SKM-1 (cell line): ENCODE data around the gene CA11.

Experiments used
- DNase-seq: peaks from one replicate; lab custom pipeline; 2025; ENCODE audit not compliant: unreplicated experiment; lab: John Stamatoyannopoulos, UW

Gene CA11

DNA sequence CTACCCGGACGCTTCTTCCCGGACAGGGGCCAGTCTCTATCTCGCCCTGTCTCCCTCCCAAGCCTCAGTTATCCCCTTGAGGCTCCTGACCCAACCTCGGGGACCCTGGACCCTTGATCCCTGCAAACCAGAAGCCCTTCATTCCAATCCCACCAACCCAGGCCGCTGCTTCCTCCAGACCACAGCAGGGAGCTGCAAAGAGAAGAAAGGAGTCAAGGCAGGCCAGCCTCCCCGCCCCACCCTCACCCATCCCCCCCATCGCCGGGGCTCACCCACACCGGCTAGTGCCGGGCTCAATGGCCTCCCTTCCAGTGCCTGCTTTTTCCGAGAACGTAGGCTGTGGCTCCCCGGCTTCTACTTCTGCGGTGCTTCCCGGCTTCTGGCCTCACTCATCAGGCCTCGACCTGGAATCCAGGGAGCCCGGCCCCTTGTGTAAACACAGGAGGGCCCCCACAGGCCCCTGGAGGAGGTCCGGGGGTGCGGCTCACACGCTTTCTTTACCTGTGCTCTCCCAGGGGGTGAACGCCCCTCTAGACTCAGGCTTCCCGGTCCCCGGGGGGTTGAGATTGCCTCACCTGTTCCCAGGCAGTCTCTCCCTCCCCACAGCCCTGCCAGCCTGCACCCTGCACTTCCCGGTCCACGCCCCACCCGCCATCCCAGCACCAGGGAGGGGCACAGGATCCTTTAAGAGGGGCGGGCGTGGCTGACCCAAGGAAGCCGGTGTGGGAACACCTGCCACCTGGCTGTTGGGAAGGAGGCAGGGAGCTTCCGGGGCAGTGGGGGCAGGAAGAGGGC lies 31.4 kb downstream of the CA11 start, which contains the start of gene FAM83E:
Gene FAM83E, minus strand, starts transcription at position 641 of the 795 bp plus-strand sequence. CDS start 1,704 bp downstream, outside the sequence.
- DNase-seq = no peak

DNA sequence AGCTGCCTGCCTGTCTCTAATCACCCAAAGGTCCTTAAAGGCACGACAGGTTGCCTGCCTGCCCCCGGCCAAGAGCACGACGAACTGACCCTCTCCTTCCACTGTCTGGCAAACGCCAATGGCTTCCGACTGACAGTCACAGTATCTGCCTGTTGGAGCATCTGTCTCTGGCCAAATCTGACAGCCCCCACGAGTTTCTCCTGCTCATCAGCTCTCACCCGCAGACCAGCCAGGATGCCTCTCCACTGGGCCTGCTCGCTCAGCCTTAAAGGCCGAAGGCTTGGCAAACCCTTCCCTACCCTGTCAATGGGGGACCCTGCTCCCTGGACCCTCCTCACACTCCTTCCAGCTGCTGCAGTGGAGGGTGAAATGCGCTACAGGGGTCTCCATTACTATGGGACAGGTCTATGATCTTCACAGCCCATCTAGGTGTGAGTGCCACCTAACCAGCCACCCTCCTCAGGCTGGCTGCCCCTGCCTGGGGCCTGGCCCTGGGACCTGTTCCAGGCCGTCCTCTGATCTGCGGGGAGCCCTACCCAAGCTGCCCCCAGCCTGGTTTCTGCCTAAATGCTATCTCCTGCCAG lies 32.0 kb downstream of the CA11 start:
- DNase-seq = no peak

DNA sequence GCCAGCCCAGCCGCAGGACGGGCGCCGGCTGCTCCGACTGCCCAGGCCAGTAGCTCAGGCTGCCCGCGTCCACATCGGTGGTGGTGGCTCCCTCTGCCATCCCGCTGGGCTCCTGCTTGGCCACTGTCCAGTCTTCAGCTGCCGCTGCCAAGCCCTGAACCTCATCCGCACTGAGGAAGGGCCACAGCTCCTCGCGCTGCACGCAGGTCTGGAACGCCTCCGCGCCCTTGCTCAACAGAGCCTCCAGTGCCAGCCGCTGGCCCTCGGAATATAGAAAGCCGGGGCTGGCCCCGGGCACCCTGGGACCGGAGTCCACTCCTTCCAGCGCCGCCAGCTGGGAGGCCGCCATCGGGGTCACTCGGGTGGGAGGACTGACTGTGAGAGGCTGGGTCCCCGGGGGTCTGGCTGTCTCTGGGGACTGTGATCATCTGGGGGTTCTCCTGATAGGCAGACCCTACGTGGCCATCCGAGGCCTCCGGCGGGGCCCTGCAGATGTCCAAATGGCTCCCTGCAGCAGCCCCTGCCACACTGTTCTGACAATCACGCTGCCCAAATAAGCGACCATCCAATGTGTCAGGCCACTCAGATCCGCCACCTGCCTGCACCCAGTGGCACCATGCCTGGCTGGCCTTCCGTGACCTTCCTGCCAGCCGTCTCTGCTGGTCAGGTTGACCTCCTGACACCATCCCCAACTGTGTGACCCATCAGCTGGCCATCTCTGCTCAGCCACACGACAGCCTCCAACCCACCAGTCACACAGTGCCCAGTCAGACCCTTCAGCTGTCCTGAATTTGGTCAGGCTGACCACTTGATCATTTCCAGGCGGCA lies 32.7 kb downstream of the CA11 start:
- DNase-seq = no peak

DNA sequence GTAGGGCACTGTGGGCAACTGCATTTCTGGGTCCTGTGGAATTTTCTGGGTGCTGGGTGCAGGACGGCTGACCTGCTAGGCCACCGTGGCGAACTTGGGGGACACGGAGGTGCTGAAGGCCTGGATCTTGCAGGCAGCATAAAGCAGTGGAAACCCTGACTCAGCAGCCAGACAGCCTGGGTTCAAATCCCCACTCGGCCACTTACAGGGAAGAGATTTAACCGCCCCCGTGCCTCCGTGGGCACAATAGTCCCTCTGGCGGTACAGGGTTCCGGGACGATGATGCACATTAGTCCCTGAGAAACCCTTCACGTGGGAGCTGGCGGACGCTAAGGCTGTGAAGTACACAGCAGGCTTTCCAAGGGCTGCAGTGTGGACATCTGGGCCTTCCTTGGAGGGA lies 34.1 kb downstream of the CA11 start:
- DNase-seq = no peak

DNA sequence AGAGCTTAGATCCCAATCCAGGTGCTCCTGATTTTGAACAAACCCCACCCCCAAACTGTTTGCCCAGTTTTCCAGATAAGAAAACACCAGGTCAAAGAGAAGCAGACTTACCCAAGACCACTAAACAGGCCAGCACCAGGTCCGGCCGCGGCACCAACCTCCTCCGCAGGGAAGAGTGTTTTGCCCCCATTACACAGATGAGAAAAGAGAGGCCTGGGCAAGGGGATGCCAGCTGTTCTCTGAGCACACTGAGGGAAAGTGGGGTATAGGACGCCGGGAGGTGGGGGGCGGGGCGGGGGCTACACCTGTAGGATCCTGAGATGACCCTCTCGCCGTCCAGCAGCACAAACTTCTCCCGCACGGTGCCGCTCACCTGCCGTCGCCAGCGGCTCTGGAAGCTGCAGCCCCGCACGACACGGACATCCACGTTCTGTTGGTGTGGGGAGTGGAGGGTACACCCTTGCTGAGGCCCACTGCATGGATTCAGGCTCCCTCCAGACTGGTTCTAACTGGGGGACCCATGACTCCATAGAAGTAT lies 36.3 kb downstream of the CA11 start:
- no peak for DNase-seq

DNA sequence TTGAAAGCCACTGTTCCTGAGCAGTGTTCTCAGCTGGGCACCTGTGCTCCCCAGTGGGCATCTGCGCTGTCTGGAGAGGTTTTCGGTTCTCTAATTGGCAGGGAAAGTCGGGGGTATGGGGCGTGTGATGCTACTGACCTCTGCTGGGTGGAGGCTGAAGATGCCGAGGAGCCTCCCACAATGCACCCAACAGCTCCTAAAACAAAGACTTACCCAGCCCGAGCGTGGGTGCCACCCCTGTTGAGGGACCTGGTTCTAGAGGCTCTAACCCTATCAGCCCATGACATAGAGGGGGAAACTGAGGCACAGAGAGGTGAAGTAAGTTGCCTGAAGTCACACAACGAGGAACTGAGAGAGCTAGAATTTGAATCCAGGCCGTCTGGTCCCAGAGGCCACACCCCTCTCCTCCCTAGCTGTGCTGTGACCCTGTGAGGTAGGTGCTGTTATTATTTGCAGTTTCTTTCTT lies 37.2 kb downstream of the CA11 start:
- peak; percentile 37 for DNase-seq

DNA sequence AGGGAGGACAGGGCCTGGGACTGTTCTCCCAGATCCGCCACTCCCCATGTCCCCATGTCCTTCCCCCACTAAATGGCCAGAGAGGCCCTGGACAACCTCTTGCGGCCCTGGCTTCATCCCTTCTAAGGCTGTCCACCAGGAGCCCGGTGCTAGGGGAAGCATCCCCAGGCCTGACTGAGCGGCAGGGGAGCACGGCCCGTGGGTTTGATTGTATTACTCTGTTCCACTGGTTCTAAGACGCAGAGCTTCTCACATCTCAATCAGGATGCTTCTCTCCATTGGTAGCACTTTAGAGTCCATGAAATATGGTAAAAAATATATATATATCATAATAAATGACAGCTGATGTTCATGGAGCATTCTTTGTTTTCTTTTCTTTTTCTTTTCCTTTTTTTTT lies 38.6 kb downstream of the CA11 start:
- DNase-seq = no peak

DNA sequence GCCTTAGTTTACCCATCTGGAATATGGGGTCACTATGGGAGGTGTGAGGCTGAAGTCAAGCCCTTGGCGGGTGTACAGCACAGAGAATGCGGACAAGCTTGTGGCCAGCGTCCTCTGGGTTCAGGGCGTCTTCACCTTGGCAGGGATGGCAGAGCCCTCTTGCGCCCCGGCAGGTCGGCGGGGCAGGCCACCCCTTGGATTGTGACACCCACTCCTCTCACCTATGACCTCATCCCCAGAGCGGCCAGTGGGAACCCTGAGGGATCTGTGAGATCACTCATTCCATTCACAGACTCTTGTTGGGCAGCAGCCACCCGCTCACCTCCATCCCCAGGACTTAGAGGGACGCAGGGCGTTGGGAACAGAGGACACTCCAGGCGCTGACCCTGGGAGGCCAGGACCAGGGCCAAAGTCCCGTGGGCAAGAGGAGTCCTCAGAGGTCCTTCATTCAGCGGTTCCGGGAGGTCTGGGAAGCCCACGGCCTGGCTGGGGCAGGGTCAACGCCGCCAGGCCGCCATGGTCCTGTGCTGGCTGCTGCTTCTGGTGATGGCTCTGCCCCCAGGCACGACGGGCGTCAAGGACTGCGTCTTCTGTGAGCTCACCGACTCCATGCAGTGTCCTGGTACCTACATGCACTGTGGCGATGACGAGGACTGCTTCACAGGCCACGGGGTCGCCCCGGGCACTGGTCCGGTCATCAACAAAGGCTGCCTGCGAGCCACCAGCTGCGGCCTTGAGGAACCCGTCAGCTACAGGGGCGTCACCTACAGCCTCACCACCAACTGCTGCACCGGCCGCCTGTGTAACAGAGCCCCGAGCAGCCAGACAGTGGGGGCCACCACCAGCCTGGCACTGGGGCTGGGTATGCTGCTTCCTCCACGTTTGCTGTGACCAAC lies 39.3 kb downstream of the CA11 start, which contains the start of gene SPACA4:
Gene SPACA4, plus strand, starts transcription at position 280 of the 896 bp plus-strand sequence. Its CDS starts 237 bp downstream, at position 517.
- no peak for DNase-seq

DNA sequence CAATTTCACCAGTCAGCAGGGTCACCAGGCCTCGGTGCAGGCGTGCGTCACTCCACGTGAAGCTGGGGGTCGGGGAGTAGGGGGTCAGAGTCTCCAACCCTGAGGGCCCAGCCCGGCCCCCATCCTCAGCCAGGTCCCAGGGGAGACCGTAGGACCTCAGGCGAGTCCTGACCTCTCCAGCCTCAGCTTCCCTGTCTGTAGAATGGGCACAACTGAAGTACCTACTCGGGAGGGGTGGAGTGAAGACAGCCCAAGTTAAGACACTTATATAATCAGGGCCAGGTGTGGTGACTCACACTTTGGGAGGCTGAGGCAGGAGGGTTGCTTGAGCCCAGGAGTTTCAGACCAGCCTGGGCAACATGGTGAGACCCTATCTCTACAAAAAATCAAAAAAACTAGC lies 42.1 kb downstream of the CA11 start:
- DNase-seq = no peak

DNA sequence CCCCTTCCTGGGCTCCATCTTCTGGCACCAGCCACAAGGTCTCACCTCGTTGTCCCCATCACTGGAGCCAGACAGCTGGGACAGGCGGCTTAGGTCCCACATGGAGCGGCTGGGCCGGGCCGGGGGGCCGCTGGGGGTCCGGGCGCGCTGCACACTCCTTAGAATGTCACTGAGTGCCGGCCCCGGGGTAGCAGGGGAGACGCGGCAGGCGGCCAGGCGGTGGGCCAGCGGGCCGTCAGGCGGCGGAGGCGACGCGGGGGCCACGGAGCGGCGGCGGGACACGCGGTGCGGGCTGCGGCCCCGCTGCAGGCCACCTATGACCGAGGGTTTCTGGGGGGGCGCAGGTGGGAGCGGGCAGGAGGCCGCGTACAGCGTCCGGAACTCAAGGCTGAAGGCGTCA lies 42.5 kb downstream of the CA11 start:
- no peak for DNase-seq

DNA sequence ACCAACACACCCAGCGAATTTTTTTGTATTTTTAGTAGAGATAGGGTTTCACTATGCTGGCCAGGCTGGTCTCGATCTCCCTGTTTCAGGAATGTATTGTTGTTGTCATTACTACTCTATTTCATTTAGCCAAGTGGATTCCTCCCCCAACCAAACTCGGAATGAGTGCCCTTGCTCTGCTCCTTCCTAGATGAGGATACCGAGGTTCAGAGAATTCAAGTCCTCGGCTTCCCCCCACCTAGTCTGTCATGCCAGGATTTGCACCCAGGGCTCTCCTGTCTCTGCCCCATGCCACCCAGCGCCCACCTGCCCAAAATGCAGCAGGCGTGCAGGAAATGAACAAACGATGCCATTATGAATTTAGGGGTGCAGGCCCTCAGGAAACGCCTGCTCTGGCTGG lies 43.0 kb downstream of the CA11 start:
- no peak for DNase-seq

DNA sequence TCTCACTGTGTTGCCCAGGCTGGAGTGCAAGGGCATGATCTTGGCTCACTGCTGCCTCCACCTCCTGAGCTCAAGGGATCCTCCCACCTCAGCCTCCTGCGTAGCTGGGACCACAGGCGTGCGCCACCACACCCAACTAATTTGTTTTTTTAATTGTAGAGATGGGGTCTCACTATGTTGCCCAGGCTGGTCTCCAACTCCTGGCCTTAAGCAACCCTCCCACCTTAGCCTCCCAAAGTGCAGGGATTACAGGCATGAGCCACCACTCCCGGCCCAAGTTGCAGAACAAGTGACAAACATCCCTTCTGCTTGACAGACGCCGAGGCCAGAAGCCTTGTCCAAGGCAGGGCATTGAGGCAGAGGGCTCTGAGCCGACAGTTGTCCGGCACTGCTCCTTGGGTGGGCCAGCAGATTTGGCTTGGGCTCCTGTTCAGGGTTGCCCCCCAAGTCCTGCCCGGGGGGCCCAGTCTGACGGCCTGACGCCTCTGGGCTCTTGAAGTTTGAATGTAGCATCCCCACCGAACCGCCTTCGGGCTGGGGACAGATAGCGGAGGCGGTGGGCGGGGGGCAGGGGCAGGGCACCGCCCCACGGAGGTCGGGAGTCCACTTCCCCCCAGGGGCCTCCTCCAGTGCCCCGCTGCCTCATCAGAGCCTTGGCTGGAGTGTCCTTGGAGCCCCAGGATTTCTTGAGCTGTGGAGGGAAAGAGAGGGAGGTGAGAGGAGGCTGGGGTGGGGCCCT lies 45.1 kb downstream of the CA11 start:
- no peak for DNase-seq

DNA sequence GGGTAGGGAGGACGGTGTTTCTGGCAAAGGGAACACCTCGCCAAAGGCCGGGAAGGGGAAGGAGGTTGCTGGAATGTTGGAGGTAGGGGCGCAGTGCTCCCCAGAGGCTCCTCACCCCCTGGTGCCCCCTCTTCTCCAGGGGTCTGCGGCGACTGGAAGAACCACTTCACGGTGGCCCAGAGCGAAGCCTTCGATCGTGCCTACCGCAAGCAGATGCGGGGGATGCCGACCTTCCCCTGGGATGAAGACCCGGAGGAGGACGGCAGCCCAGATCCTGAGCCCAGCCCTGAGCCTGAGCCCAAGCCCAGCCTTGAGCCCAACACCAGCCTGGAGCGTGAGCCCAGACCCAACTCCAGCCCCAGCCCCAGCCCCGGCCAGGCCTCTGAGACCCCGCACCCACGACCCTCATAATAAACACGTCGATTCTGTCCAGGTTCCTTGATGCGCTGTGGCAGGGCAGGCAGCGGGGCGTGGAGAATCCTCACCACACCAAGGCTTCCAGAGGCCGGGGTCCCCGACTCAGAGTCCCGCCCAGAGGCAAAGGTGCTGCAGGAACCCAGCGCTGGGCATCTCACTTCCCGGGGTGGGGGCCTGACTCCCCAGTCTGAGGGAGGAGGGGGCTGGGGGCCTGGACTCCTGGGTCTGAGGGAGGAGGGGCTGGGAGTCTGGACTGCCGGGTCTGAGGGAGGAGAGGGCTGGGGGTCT lies 46.8 kb downstream of the CA11 start:
- DNase-seq = no peak

DNA sequence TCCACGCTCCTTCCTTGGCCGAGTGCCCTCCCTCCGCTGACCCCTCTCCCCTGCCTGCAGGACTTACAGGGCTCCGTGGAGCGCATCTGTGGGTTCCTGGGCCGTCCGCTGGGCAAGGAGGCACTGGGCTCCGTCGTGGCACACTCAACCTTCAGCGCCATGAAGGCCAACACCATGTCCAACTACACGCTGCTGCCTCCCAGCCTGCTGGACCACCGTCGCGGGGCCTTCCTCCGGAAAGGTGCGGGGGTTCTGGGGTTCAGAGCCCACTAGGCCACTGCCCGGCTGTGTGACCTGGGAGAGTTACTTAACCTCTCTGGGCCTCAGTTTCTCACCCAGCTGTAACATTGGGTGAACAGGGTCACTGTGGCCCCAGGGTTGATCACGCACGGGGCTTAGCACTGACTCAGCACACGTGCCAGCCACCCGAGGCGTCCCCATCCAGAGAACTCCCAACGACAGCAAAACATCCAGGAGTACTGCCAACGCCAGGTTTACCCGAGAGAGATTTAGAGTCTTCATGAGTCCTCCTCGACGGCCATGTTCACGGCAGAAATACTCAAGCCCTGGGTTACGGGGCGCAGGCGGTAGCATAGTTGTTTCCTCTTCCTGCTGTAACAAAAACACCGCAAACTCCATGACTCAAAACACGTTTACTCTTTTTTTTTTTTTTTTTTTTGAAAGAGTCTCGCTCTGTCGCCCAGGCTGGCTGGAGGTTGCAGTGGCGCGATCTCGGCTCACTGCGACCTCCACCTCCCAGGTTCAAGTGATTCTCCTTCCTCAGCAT lies 49.1 kb downstream of the CA11 start:
- no peak for DNase-seq

DNA sequence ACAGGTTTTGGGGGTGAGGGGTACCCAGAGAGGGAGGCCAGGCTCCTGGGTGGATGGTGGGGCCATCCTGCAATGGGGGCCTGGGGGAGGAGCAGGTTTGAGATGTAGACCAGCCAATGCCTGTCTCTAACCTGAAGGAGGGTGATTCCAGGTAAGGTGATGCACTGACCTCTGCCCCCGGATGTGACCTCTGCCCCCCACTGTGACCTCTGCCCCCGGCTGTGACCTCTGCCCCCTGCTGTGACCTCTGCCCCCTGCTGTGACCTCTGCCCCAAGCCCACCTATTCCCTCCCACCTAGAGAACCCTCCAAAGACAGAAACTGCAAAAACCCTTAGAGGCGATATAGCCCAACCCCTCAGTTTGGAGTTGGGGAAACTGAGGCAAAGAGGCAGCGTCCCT lies 49.8 kb downstream of the CA11 start:
- DNase-seq = no peak

DNA sequence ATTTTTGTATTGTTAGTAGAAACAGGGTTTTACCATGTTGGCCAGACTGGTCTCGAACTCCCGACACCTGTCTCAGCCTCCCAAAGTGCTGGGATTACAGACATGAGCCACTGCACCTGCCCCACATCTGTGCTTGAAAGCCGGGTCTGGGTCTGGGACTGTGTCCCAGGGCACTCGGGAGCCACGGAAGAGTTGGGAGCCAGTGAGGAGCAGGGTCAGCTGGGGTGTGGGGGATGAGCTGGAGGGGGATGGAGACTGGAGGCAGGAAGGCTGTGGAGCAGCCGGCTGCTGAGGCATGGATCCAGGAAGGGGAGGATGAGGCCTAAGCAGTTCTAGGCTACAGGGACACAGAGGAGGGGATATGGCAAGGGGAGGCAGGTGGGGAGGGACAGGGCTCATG lies 50.2 kb downstream of the CA11 start:
- no peak for DNase-seq

DNA sequence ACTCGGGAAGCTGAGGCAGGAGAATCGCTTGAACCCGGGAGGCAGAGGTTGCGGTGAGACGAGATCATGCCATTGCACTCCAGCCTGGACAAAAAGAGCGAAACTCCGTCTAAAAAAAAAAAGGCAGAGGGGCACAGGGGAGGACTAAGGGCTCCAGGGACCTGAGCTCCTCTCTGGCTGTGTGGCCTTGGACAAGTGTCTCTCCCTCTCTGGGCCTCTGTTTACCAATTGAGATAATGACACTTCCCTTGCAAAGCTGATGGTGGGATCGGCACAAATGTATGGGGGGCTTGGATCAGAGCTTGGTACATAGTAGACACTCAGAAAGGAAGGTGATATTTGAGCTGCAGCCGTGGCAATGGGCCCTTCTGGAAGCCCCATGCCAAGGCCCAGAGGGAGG lies 50.8 kb downstream of the CA11 start:
- no peak for DNase-seq

DNA sequence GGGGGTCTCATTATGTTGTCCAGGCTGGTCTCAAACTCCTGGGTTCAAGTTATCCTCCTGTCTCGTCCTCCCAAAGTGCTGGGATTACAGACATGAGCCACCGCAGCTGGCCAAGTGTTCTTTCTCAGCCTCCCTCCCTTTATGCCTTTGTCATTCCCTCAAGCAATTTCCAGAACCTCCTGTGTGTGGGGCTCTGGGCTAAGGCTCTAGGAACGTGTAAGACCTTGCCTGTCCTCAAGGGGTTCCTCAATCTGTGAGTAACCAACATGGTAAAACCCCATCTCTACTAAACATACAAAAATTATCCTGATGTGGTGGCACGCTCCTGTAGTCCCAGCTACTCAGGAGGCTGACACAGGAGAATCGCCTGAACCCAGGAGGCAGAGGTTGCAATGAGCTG lies 55.0 kb downstream of the CA11 start:
- peak; percentile 3 for DNase-seq
